ENCODE measurements around the gene SELL. TPM values are rescaled to one million over a fixed set of nuclear protein-coding genes. Genes with fewer than 3 reads are reported as not detected.
A peak's percentile ranks its signal among the peaks of the same experiment; 100 is the strongest.

SELL gene
- polyA plus RNA-seq, 1 donor (not counting 4 experiments of a cell fraction or from before 2014, with no cell fraction given), result 0.08 TPM

- TF ChIP-seq CTCF (optimal IDR thresholded peaks at IDR 0.05 in 1 of 3, IDR thresholded peaks at IDR 0.05 in 1 of 3, conservative IDR thresholded peaks at IDR 0.05 in 1 of 3; ENCODE audit: extremely low read depth in 1 of 3, insufficient read depth in 2 of 3, low read length in 3 of 3) (no peak), EZH2 (IDR thresholded peaks at IDR 0.05; ENCODE audit: low read length) (no peak)
- Histone ChIP-seq H3K4me3 (ENCODE audit: control insufficient read depth in 2 of 3, extremely low read depth in 1 of 3, insufficient read depth in 2 of 3, low read depth in 1 of 3, low read length in 3 of 3) (no peak overlapping the region), H2AFZ (ENCODE audit: control insufficient read depth, low read length) (no peak overlapping the region), H3K79me2 (ENCODE audit: control insufficient read depth, insufficient read depth, low read length) (no peaks in the 10 kb centered on the region), H4K20me1 (ENCODE audit: control insufficient read depth, extremely low read depth, insufficient read depth, low read length) (no peaks in the 10 kb centered on the region), H3K36me3 (ENCODE audit: control insufficient read depth in 2 of 2, extremely low read depth in 1 of 2, insufficient read depth in 2 of 2, low read length in 2 of 2) (no peaks in the 10 kb centered on the region), H3K27me3 (ENCODE audit: control insufficient read depth, extremely low read depth, insufficient read depth, low read length) (no peaks in the 10 kb centered on the region), H3K27ac (ENCODE audit: control insufficient read depth, insufficient read depth, low read length) (no peak overlapping the region), H3K9me3 (ENCODE audit: control insufficient read depth, low read depth, low read length) (no peaks in the 10 kb centered on the region), H3K9ac (ENCODE audit: control insufficient read depth, extremely low read depth, insufficient read depth, low read length) (no peak overlapping the region), H3K4me1 (ENCODE audit: control insufficient read depth, extremely low read depth, insufficient read depth, low read length) (peaks cover 5% of the 10 kb centered on the region), H3K9me1 (ENCODE audit: control insufficient read depth, extremely low read depth, insufficient read depth, low read length) (no peaks in the 10 kb centered on the region), H3K4me2 (ENCODE audit: control insufficient read depth, extremely low read depth, insufficient read depth, low read depth, low read length) (peak overlapping the region; percentile 82)
- no peak for FAIRE-seq
- dilution Hi-C loops (cut with MboI; ENCODE audit: extremely low pct_ligation_motif_present, low sequenced_read_pairs), result no loop called here
- DNase-seq (ENCODE audit: low read depth, low spot score), result no peak
Measured at GRCh38 chr1:169712309-169712631, 850 bp upstream of the SELL start.

- Histone ChIP-seq H4K20me1 (ENCODE audit: control insufficient read depth, extremely low read depth, insufficient read depth, low read length) (no peaks in the 10 kb centered on the region), H3K9me3 (ENCODE audit: control insufficient read depth, low read depth, low read length) (no peaks in the 10 kb centered on the region), H3K27me3 (ENCODE audit: control insufficient read depth, extremely low read depth, insufficient read depth, low read length) (no peaks in the 10 kb centered on the region), H3K4me2 (ENCODE audit: control insufficient read depth, extremely low read depth, insufficient read depth, low read depth, low read length) (no peak overlapping the region), H3K4me1 (ENCODE audit: control insufficient read depth, extremely low read depth, insufficient read depth, low read length) (peaks cover 5% of the 10 kb centered on the region), H3K9ac (ENCODE audit: control insufficient read depth, extremely low read depth, insufficient read depth, low read length) (no peak overlapping the region), H3K9me1 (ENCODE audit: control insufficient read depth, extremely low read depth, insufficient read depth, low read length) (no peaks in the 10 kb centered on the region), H3K36me3 (ENCODE audit: control insufficient read depth in 2 of 2, extremely low read depth in 1 of 2, insufficient read depth in 2 of 2, low read length in 2 of 2) (no peaks in the 10 kb centered on the region), H3K79me2 (ENCODE audit: control insufficient read depth, insufficient read depth, low read length) (no peaks in the 10 kb centered on the region), H2AFZ (ENCODE audit: control insufficient read depth, low read length) (no peak overlapping the region), H3K4me3 (ENCODE audit: control insufficient read depth in 2 of 3, extremely low read depth in 1 of 3, insufficient read depth in 2 of 3, low read depth in 1 of 3, low read length in 3 of 3) (no peak overlapping the region), H3K27ac (ENCODE audit: control insufficient read depth, insufficient read depth, low read length) (no peak overlapping the region)
- TF ChIP-seq CTCF (optimal IDR thresholded peaks at IDR 0.05 in 1 of 3, IDR thresholded peaks at IDR 0.05 in 1 of 3, conservative IDR thresholded peaks at IDR 0.05 in 1 of 3; ENCODE audit: extremely low read depth in 1 of 3, insufficient read depth in 2 of 3, low read length in 3 of 3) (no peak), EZH2 (IDR thresholded peaks at IDR 0.05; ENCODE audit: low read length) (no peak)
- DNase-seq (ENCODE audit: low read depth, low spot score) (no peak), FAIRE-seq (no peak)
- dilution Hi-C loops (cut with MboI; ENCODE audit: extremely low pct_ligation_motif_present, low sequenced_read_pairs), result no loop called here
Measured at GRCh38 chr1:169708647-169709046, 2.8 kb downstream of the SELL start.

Measured in keratinocyte (primary cell).